ENCODE data around the gene TDRD3. TPM values are rescaled to one million over a fixed set of nuclear protein-coding genes. Genes with fewer than 3 reads are reported as not detected.

TDRD3 gene
- total RNA-seq, 1 donor from 2014 or later: 65.0 TPM

GRCh38 chr13:60583196-60583888 lies 186.3 kb downstream of the TDRD3 start:
- no peak for DNase-seq

GRCh38 chr13:60583911-60584753 lies 187.1 kb downstream of the TDRD3 start:
- DNase-seq: no peak

GRCh38 chr13:60584976-60585375 lies 188.0 kb downstream of the TDRD3 start:
- no peak for DNase-seq

GRCh38 chr13:60590800-60591747 lies 194.1 kb downstream of the TDRD3 start:
- DNase-seq: no peak

GRCh38 chr13:60603049-60603448 lies 206.0 kb downstream of the TDRD3 start:
- DNase-seq: no peak

GRCh38 chr13:60604058-60604457 lies 207.0 kb downstream of the TDRD3 start:
- DNase-seq: no peak

- no peak for DNase-seq
Observed at GRCh38 chr13:60608954-60609353, 211.9 kb downstream of the TDRD3 start.

- no peak for DNase-seq
Observed at GRCh38 chr13:60611523-60611922, 214.5 kb downstream of the TDRD3 start.

GRCh38 chr13:60612593-60612992 lies 215.6 kb downstream of the TDRD3 start:
- no peak for DNase-seq

GRCh38 chr13:60613080-60613479 lies 216.1 kb downstream of the TDRD3 start:
- DNase-seq: no peak

GRCh38 chr13:60617991-60618733 lies 221.1 kb downstream of the TDRD3 start:
- DNase-seq: no peak

- no peak for DNase-seq
Observed at GRCh38 chr13:60619461-60619860, 222.4 kb downstream of the TDRD3 start.

- DNase-seq: no peak
Observed at GRCh38 chr13:60620611-60621395, 223.8 kb downstream of the TDRD3 start.

- no peak for DNase-seq
Observed at GRCh38 chr13:60623151-60623550, 226.1 kb downstream of the TDRD3 start.

Small RNAs within 50 kb of the gene (small RNA-seq; reads per million reads assigned to genes)
- gene RNA5SP31: not detected

Other genes with a start within 250 kb of the TDRD3 start
- 5.8 TPM for gene DIAPH3, start 233.3 kb upstream of the TDRD3 start, total RNA-seq

All from occipital lobe (tissue), 3 donors.